IMR-90 (cell line): ENCODE measurements around the gene HOXA2. TPM values are rescaled to one million over a fixed set of nuclear protein-coding genes. Genes with fewer than 3 reads are reported as not detected.

Source experiments
- ATAC-seq: fragments of 200-7000 bp; cut with Tn5 transposase; 2 replicates; pipeline ENCODE4 v1.9.1; 2020; ENCODE audit warnings: low read depth, mild to moderate bottlenecking, moderate library complexity
- BruUV-seq: library from RNA; stranded (reverse); fragments of 400-500 nt; replicated peaks from 2 replicates; lab custom pipeline; 2021; lab: Mats Ljungman, UMichigan
- CTCF ChIA-PET: fragments of 300-600 bp; formaldehyde crosslinking; extraction: SDS; loops from one replicate; lab custom pipeline; 2021; ENCODE audit warnings: antibody characterized with exemption; lab: Yijun Ruan, JAX
- POLR2A ChIA-PET: fragments of 300-600 bp; sonication (Branson Sonifier 250); formaldehyde crosslinking; loops from one replicate; lab custom pipeline; 2022; ENCODE audit warnings: antibody characterized with exemption; ENCODE audit not compliant: unreplicated experiment; lab: Charles Lee
- DNase-seq: peaks from one replicate; pipeline ENCODE4 v3.0.0; 2013
- H2AFZ ChIP-seq: replicated peaks from 2 replicates; pipeline ENCODE3; 2013; ENCODE audit warnings: low read length, mild to moderate bottlenecking; ENCODE audit not compliant: poor library complexity
- H2AK5ac ChIP-seq: 2 replicates; pipeline ENCODE4 v1.6.1; 2013; ENCODE audit warnings: low read depth, low read length, inconsistent platforms
- H2AK9ac ChIP-seq: replicated peaks from 2 replicates; pipeline ENCODE3; 2013; ENCODE audit warnings: mild to moderate bottlenecking, low read depth, low read length, moderate library complexity; ENCODE audit not compliant: poor library complexity
- H2BK120ac ChIP-seq: 2 replicates; pipeline ENCODE4 v1.6.1; 2013; ENCODE audit warnings: low read depth, low read length, inconsistent platforms
- H2BK15ac ChIP-seq: 3 replicates; pipeline ENCODE4 v1.6.1; 2013; ENCODE audit warnings: low read depth, low read length, inconsistent platforms
- H2BK20ac ChIP-seq: 2 replicates; pipeline ENCODE4 v1.6.1; 2013; ENCODE audit warnings: low read depth, mild to moderate bottlenecking, inconsistent platforms, low read length, moderate library complexity
- H2BK5ac ChIP-seq: 2 replicates; pipeline ENCODE4 v1.6.1; 2013; ENCODE audit warnings: mild to moderate bottlenecking, low read depth, low read length, inconsistent platforms; ENCODE audit not compliant: poor library complexity, severe bottlenecking
- H3K14ac ChIP-seq: replicated peaks from 2 replicates; pipeline ENCODE4 v1.6.1; 2013; ENCODE audit warnings: low read depth, low read length, inconsistent platforms
- H3K18ac ChIP-seq: 2 replicates; pipeline ENCODE4 v1.6.1; 2013; ENCODE audit warnings: low read depth, low read length, control low read depth
- H3K23ac ChIP-seq: 2 replicates; pipeline ENCODE4 v1.6.1; 2013; ENCODE audit warnings: low read depth, low read length, inconsistent platforms
- H3K27ac ChIP-seq: 2 replicates; pipeline ENCODE4 v1.5.1; 2013; ENCODE audit warnings: mild to moderate bottlenecking, control low read depth, low read length; ENCODE audit not compliant: insufficient read depth
- H3K27me3 ChIP-seq: 2 replicates; pipeline ENCODE4 v1.6.1; 2013; ENCODE audit warnings: low read length; ENCODE audit not compliant: control insufficient read depth, insufficient read depth
- H3K36me3 ChIP-seq: 2 replicates; pipeline ENCODE4 v1.6.1; 2013; ENCODE audit warnings: low read length, mixed read lengths; ENCODE audit not compliant: control insufficient read depth, insufficient read depth
- H3K4ac ChIP-seq: 2 replicates; pipeline ENCODE4 v1.6.1; 2013; ENCODE audit warnings: low read depth, low read length, inconsistent platforms
- H3K4me1 ChIP-seq: 2 replicates; pipeline ENCODE4 v1.6.1; 2013; ENCODE audit warnings: low read length, mixed read lengths; ENCODE audit not compliant: control insufficient read depth, insufficient read depth
- H3K4me2 ChIP-seq: 2 replicates; pipeline ENCODE4 v1.6.1; 2013; ENCODE audit warnings: low read depth, mild to moderate bottlenecking, control low read depth, low read length, moderate library complexity
- H3K4me3 ChIP-seq: 2 replicates; pipeline ENCODE4 v1.5.1; 2013; ENCODE audit warnings: low read depth, mild to moderate bottlenecking, control low read depth, low read length, moderate library complexity; ENCODE audit not compliant: insufficient read depth
- H3K56ac ChIP-seq: 2 replicates; pipeline ENCODE4 v1.6.1; 2013; ENCODE audit warnings: low read length, inconsistent platforms; ENCODE audit not compliant: insufficient read depth; ENCODE audit errors: extremely low read depth
- H3K79me1 ChIP-seq, 2 experiments: 2 replicates each; pipeline ENCODE4 v1.6.1; 2013; ENCODE audit warnings: low read length in 2 of 2, inconsistent platforms in 1 of 2, low read depth in 1 of 2
- H3K9ac ChIP-seq: 2 replicates; pipeline ENCODE4 v1.6.1; 2013; ENCODE audit warnings: low read depth, low read length, control low read depth
- H3K9me1 ChIP-seq: 2 replicates; pipeline ENCODE4 v1.6.1; 2013; ENCODE audit warnings: low read length, inconsistent platforms; ENCODE audit not compliant: insufficient read depth
- H3K9me3 ChIP-seq: 2 replicates; pipeline ENCODE4 v1.6.1; 2013; ENCODE audit warnings: low read length; ENCODE audit not compliant: control insufficient read depth, insufficient read depth
- H4K20me1 ChIP-seq: 2 replicates; pipeline ENCODE4 v1.6.1; 2013; ENCODE audit warnings: low read length, inconsistent platforms; ENCODE audit not compliant: insufficient read depth
- H4K5ac ChIP-seq: 2 replicates; pipeline ENCODE4 v1.6.1; 2013; ENCODE audit warnings: mild to moderate bottlenecking, low read depth, low read length, control low read depth
- H4K8ac ChIP-seq, 2 experiments: 2 replicates each; pipeline ENCODE4 v1.6.1; 2013; ENCODE audit warnings: low read depth in 2 of 2, low read length in 2 of 2, control low read depth in 1 of 2, inconsistent platforms in 1 of 2
- H4K91ac ChIP-seq: 2 replicates; pipeline ENCODE4 v1.6.1; 2013; ENCODE audit warnings: low read depth, low read length, inconsistent platforms; ENCODE audit not compliant: insufficient read depth
- BHLHE40 ChIP-seq: fragments of 150-350 bp; IDR thresholded peaks from 2 replicates; pipeline ENCODE4 v1.6.1; 2016; ENCODE audit warnings: mild to moderate bottlenecking, low read depth, low read length
- CEBPB ChIP-seq: IDR thresholded peaks from 2 replicates; pipeline ENCODE4 v1.6.1; 2012; ENCODE audit warnings: low read depth, low read length, improper control_type of control experiment
- CHD1 ChIP-seq: IDR thresholded peaks from 2 replicates; pipeline ENCODE4 v1.6.1; 2012; ENCODE audit warnings: low read depth, low read length, improper control_type of control experiment
- ELK1 ChIP-seq: fragments of 150-350 bp; IDR thresholded peaks from 2 replicates; pipeline ENCODE4 v1.6.1; 2016; ENCODE audit warnings: low read depth, mild to moderate bottlenecking, low read length, moderate library complexity, borderline replicate concordance
- FOS ChIP-seq: fragments of 150-350 bp; IDR thresholded peaks from 2 replicates; pipeline ENCODE4 v1.6.1; 2016; ENCODE audit warnings: low read depth, low read length
- MAFK ChIP-seq: IDR thresholded peaks from 2 replicates; pipeline ENCODE4 v1.6.1; 2012; ENCODE audit warnings: low read depth, low read length, improper control_type of control experiment
- MAZ ChIP-seq: IDR thresholded peaks from 2 replicates; pipeline ENCODE4 v1.6.1; 2012; ENCODE audit warnings: low read depth, mild to moderate bottlenecking, low read length, improper control_type of control experiment, moderate library complexity, borderline replicate concordance
- MXI1 ChIP-seq: IDR thresholded peaks from 2 replicates; pipeline ENCODE4 v1.6.1; 2012; ENCODE audit warnings: low read depth, mild to moderate bottlenecking, low read length, moderate library complexity, borderline replicate concordance
- NFE2L2 ChIP-seq: fragments of 150-350 bp; IDR thresholded peaks from 2 replicates; pipeline ENCODE4 v1.6.1; 2016; ENCODE audit warnings: low read depth, mild to moderate bottlenecking, low read length
- POLR2A ChIP-seq: IDR thresholded peaks from 2 replicates; pipeline ENCODE4 v1.6.1; 2012; ENCODE audit warnings: mild to moderate bottlenecking, low read depth, low read length
- RAD21 ChIP-seq: IDR thresholded peaks from 2 replicates; pipeline ENCODE4 v1.6.1; 2012; ENCODE audit warnings: low read length, improper control_type of control experiment
- RCOR1 ChIP-seq: IDR thresholded peaks from 2 replicates; pipeline ENCODE4 v1.6.1; 2012; ENCODE audit warnings: mild to moderate bottlenecking, low read length, improper control_type of control experiment; ENCODE audit not compliant: insufficient replicate concordance
- RFX5 ChIP-seq: IDR thresholded peaks from 2 replicates; pipeline ENCODE4 v1.8.0; 2012; ENCODE audit warnings: low read depth, mild to moderate bottlenecking, low read length, moderate library complexity
- SMC3 ChIP-seq: fragments of 150-350 bp; IDR thresholded peaks from 2 replicates; pipeline ENCODE4 v1.6.1; 2016; ENCODE audit warnings: low read depth, mild to moderate bottlenecking, antibody characterized with exemption, low read length, moderate library complexity
- USF2 ChIP-seq: fragments of 150-350 bp; IDR thresholded peaks from 2 replicates; pipeline ENCODE4 v1.6.1; 2017; ENCODE audit warnings: mild to moderate bottlenecking, antibody characterized with exemption, low read length, low read depth
- WGBS, 2 experiments: methylation state at CpG; one replicate each; pipeline versions ENCODE4 v1.1.5 to v1.1.7; 2013; ENCODE audit warnings: missing lambda C conversion rate in 2 of 2; ENCODE audit not compliant: insufficient read length in 1 of 2; ENCODE audit errors: extremely low coverage in 2 of 2; 5-methylcytosine and 5-hydroxymethylcytosine counted together
- dilution Hi-C: fragments of 300-500 bp; cut with HindIII; formaldehyde crosslinking; loops from one replicate; pipeline ENCODE4 v1.14.3; 2018; ENCODE audit warnings: low sequenced_read_pairs; ENCODE audit not compliant: unreplicated experiment
- in situ Hi-C: fragments of 300-500 bp; cut with MboI; formaldehyde crosslinking; loops from 3 replicates; pipeline ENCODE4 v1.14.3; 2019; ENCODE audit warnings: low sequenced_read_pairs, inconsistent platforms, mixed read lengths
- intact Hi-C: fragments of 100-400 bp; cut with micrococcal nuclease; formaldehyde crosslinking; loops from 2 replicates; pipeline ENCODE4 v1.10.0; 2022
- polyA plus RNA-seq, 3 experiments: library from polyadenylated mRNA; depleted of rRNA; stranded (reverse); fragments of >200 nt; gene quantifications; 2 replicates each; pipeline ENCODE4 v1.2.3, GENCODE V29; 2012; ENCODE audit warnings: low replicate concordance in 1 of 3
- total RNA-seq: library from RNA; depleted of rRNA; stranded (reverse); fragments of >200 nt; gene quantifications from 2 replicates; pipeline ENCODE4 v1.2.3, GENCODE V29; 2012
- TF ChIP-seq, protein P1 (sequence below): conservative IDR thresholded peaks from 2 replicates; pipeline ENCODE4 v1.5.1; 2012; ENCODE audit warnings: mild to moderate bottlenecking, low read depth, low read length, improper control_type of control experiment

The HOXA2 gene
- total and polyA plus RNA-seq, 2 of the 4 experiments (the other 2 are of a cell fraction): 1.6 to 3.9 TPM

GRCh38 chr7:27132978-27133377, 30.5 kb upstream of the HOXA2 start:
- ChIA-PET CTCF (interaction anchor here (0.6 to 1.1 kb wide), 2 partner anchors 8 to 11 kb away, joined by 3 to 4 read pairs; no protein-coding TSS in a partner anchor), POLR2A (no interaction called here)
- H2BK120ac ChIP-seq: no peak overlapping the region
- H2BK5ac ChIP-seq: no peak overlapping the region
- no peak overlapping the region for H3K4me3 ChIP-seq
- 44% methylated on average over 3 of the region's 6 CpGs; no CpG with 5 or more reads in 1 of the 2 experiments for WGBS, 2 experiments
- H4K20me1 ChIP-seq: no peaks in the 10 kb centered on the region
- no peak overlapping the region for H4K5ac ChIP-seq
- no peak overlapping the region; the same call in 1 of the 2 replicates for H4K91ac ChIP-seq
- H3K9ac ChIP-seq: no peak overlapping the region
- H3K4ac ChIP-seq: peak overlapping the region; percentile 70; the same call in 1 of the 2 replicates
- H3K14ac ChIP-seq: peak overlapping the region; percentile 57; the same call in 1 of the 2 replicates
- H3K27ac ChIP-seq: no peak overlapping the region
- no peak overlapping the region for H3K56ac ChIP-seq
- H3K79me1 ChIP-seq: peaks cover 24 to 45% of the 10 kb centered on the region in 2 experiments
- dilution Hi-C loops: no loop called here
- DNase-seq (no peak), ATAC-seq (no peak)
- in situ Hi-C loops: no loop called here
- 0 out of 4 replicates have a peak overlapping the region, but pooled peaks have one; percentile 7 to 21 for H4K8ac ChIP-seq
- H3K18ac ChIP-seq: peak overlapping the region; percentile 31; the same call in 1 of the 2 replicates
- 0 out of 3 replicates have a peak overlapping the region, but pooled peaks have one; percentile 31 for H2BK15ac ChIP-seq
- no peak overlapping the region for H2AK9ac ChIP-seq
- H2AK5ac ChIP-seq: no peak overlapping the region
- no peak overlapping the region for H2BK20ac ChIP-seq
- peaks cover 11% of the 10 kb centered on the region for H3K9me1 ChIP-seq
- no TSS peak for BruUV-seq
- intact Hi-C loops: loop anchor here (5.0 kb wide), 1 partner anchor 101 kb away; no protein-coding TSS in a partner anchor
- H3K27me3 ChIP-seq: no peaks in the 10 kb centered on the region
- no peaks in the 10 kb centered on the region for H3K9me3 ChIP-seq
- H3K36me3 ChIP-seq: peaks cover 3% of the 10 kb centered on the region; the same call in 1 of the 2 replicates
- H2AFZ ChIP-seq: no peak overlapping the region
- H3K23ac ChIP-seq: peak overlapping the region; percentile 85; the same call in 1 of the 2 replicates
- peaks cover 31% of the 10 kb centered on the region for H3K4me1 ChIP-seq
- H3K4me2 ChIP-seq: no peak overlapping the region; the same call in 1 of the 2 replicates
- TF ChIP-seq RFX5 (no peak), MAFK (no peak), CEBPB (no peak), NFE2L2 (no peak), CHD1 (no peak), FOS (no peak), ELK1 (no peak), MAZ (no peak), SMC3 (no peak), MXI1 (no peak), RAD21 (no peak), BHLHE40 (no peak), RCOR1 (no peak), POLR2A (no peak), USF2 (no peak)
- TF ChIP-seq, protein P1, sequence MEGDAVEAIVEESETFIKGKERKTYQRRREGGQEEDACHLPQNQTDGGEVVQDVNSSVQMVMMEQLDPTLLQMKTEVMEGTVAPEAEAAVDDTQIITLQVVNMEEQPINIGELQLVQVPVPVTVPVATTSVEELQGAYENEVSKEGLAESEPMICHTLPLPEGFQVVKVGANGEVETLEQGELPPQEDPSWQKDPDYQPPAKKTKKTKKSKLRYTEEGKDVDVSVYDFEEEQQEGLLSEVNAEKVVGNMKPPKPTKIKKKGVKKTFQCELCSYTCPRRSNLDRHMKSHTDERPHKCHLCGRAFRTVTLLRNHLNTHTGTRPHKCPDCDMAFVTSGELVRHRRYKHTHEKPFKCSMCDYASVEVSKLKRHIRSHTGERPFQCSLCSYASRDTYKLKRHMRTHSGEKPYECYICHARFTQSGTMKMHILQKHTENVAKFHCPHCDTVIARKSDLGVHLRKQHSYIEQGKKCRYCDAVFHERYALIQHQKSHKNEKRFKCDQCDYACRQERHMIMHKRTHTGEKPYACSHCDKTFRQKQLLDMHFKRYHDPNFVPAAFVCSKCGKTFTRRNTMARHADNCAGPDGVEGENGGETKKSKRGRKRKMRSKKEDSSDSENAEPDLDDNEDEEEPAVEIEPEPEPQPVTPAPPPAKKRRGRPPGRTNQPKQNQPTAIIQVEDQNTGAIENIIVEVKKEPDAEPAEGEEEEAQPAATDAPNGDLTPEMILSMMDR: no peak
